Cardiac muscle cell (in vitro differentiated cells and primary cell): ENCODE measurements around the gene SUCO. TPM values are rescaled to one million over a fixed set of nuclear protein-coding genes. Genes with fewer than 3 reads are reported as not detected.
A peak's percentile ranks its signal among the peaks of the same experiment; 100 is the strongest.

Experiments
- DNase-seq, 2 donors: peaks; one replicate each; pipeline versions ENCODE4 v3.0.0 to v3.0.0-alpha.2; 2010 to 2017; ENCODE audit warnings: low read depth in 1 of 2, low spot score in 1 of 2
- H3K27ac ChIP-seq: fragments of 200-600 bp; sonication (generic); 2 replicates; pipeline ENCODE4 v1.5.1; 2016
- H3K27me3 ChIP-seq: fragments of 200-600 bp; sonication (generic); 2 replicates; pipeline ENCODE4 v1.6.0; 2016; ENCODE audit warnings: control low read depth
- H3K36me3 ChIP-seq: fragments of 200-600 bp; sonication (generic); 2 replicates; pipeline ENCODE4 v1.5.1; 2016; ENCODE audit warnings: control low read depth
- H3K4me1 ChIP-seq: fragments of 200-600 bp; sonication (generic); 2 replicates; pipeline ENCODE4 v1.8.1; 2017; ENCODE audit warnings: low read depth, mild to moderate bottlenecking, mixed run types
- H3K4me3 ChIP-seq: fragments of 200-600 bp; sonication (generic); 2 replicates; pipeline ENCODE4 v1.5.1; 2016; ENCODE audit warnings: mild to moderate bottlenecking
- H3K9me3 ChIP-seq: fragments of 200-600 bp; sonication (generic); 2 replicates; pipeline ENCODE4 v1.5.1; 2017; ENCODE audit warnings: low read depth, mild to moderate bottlenecking, control low read depth
- CTCF ChIP-seq: IDR thresholded peaks from 2 replicates; pipeline ENCODE4 v1.5.1; 2012; ENCODE audit warnings: low read depth, mild to moderate bottlenecking, low read length
- polyA plus RNA-seq: library from polyadenylated mRNA; unstranded; fragments of >200 nt; fragmentation: Nextera tagmentation; extraction: Ambion mirVana; gene quantifications from 2 replicates; pipeline ENCODE4 v1.2.1, GENCODE V29; 2016
- total RNA-seq: library from RNA; depleted of rRNA; stranded (reverse); fragments of >200 nt; gene quantifications from 2 replicates; pipeline ENCODE4 v1.2.3, GENCODE V29; 2016

Gene SUCO
- total and polyA plus RNA-seq, 2 experiments from 2014 or later = 23.0 to 48.6 TPM

- peaks cover 45% of the 10 kb centered on the region for H3K36me3 ChIP-seq
- no peaks in the 10 kb centered on the region for H3K9me3 ChIP-seq
- H3K27ac ChIP-seq = no peak overlapping the region
- no peaks in the 10 kb centered on the region for H3K27me3 ChIP-seq
- H3K4me3 ChIP-seq = no peak overlapping the region
- TF ChIP-seq CTCF = no peak
- DNase-seq = peak in 1 of 2 donors; percentile 49
- peaks cover 3% of the 10 kb centered on the region for H3K4me1 ChIP-seq
These were observed 48.8 kb downstream of the SUCO start for GRCh38 chr1:172581779-172582178.

GRCh38 chr1:172582889-172583288 is 49.9 kb downstream of the SUCO start:
- no peak for DNase-seq
- H3K27ac ChIP-seq = no peak overlapping the region
- no peaks in the 10 kb centered on the region for H3K27me3 ChIP-seq
- peaks cover 3% of the 10 kb centered on the region for H3K4me1 ChIP-seq
- peaks cover 36% of the 10 kb centered on the region for H3K36me3 ChIP-seq
- no peaks in the 10 kb centered on the region for H3K9me3 ChIP-seq
- no peak overlapping the region for H3K4me3 ChIP-seq
- TF ChIP-seq CTCF = no peak

- Histone ChIP-seq H3K36me3 (peaks cover 37% of the 10 kb centered on the region), H3K27ac (no peak overlapping the region), H3K4me1 (peaks cover 3% of the 10 kb centered on the region), H3K4me3 (no peak overlapping the region), H3K9me3 (no peaks in the 10 kb centered on the region), H3K27me3 (no peaks in the 10 kb centered on the region)
- DNase-seq = peak in 1 of 2 donors; percentile 66
- TF ChIP-seq CTCF = no peak
These were observed 52.4 kb downstream of the SUCO start for GRCh38 chr1:172585348-172585747.

- H3K9me3 ChIP-seq = no peaks in the 10 kb centered on the region
- peaks cover 39% of the 10 kb centered on the region for H3K36me3 ChIP-seq
- H3K4me1 ChIP-seq = peaks cover 3% of the 10 kb centered on the region
- H3K4me3 ChIP-seq = no peak overlapping the region
- DNase-seq = no peak
- no peaks in the 10 kb centered on the region for H3K27me3 ChIP-seq
- no peak for TF ChIP-seq CTCF
- H3K27ac ChIP-seq = no peak overlapping the region
These were observed 52.9 kb downstream of the SUCO start for GRCh38 chr1:172585861-172586260.

GRCh38 chr1:172588296-172589291 is 55.6 kb downstream of the SUCO start:
- no peaks in the 10 kb centered on the region for H3K4me1 ChIP-seq
- peak in 1 of 2 donors; percentile 89 for DNase-seq
- no peaks in the 10 kb centered on the region for H3K27me3 ChIP-seq
- no peak for TF ChIP-seq CTCF
- no peak overlapping the region for H3K4me3 ChIP-seq
- no peak overlapping the region for H3K27ac ChIP-seq
- peaks cover 26% of the 10 kb centered on the region for H3K36me3 ChIP-seq
- H3K9me3 ChIP-seq = no peaks in the 10 kb centered on the region
